ENCODE data around the gene SLX4IP. TPM values are rescaled to one million over a fixed set of nuclear protein-coding genes. Genes with fewer than 3 reads are reported as not detected.

The SLX4IP gene
- total and polyA plus RNA-seq, 2 of the 13 experiments (the other 11 are each of a cell fraction or from before 2014, with no cell fraction given): 3.6 to 7.3 TPM

DNA sequence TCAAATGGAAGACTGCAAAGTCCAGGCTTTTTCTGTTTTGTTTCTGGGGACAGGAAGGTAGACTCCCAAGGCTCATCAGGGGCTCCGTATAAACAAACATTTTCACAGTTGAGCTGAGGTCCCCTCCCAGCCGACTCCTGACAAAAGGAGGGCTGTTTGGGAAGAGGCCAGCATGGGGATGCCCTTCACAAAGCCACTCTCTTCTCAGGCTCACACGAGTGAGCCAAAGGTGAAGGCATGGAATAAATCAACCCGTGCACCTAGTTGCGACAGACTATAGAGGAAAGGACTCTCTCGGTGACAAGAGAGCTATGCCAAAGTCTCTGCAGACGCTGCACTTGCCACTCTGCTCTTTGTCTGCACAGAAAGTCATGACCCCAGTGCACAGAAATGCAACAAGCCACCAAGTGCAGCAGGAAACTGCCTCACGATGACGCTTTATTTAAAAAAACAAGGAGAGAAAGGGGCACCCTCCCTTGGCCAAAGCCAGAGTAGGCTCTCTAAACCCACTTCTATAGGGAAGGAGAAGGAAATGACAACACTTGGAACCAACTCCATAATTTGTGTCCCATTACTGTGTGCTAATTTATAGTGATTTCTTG lies 217.7 kb downstream of the SLX4IP start (continued):
- TF ChIP-seq, protein P1, sequence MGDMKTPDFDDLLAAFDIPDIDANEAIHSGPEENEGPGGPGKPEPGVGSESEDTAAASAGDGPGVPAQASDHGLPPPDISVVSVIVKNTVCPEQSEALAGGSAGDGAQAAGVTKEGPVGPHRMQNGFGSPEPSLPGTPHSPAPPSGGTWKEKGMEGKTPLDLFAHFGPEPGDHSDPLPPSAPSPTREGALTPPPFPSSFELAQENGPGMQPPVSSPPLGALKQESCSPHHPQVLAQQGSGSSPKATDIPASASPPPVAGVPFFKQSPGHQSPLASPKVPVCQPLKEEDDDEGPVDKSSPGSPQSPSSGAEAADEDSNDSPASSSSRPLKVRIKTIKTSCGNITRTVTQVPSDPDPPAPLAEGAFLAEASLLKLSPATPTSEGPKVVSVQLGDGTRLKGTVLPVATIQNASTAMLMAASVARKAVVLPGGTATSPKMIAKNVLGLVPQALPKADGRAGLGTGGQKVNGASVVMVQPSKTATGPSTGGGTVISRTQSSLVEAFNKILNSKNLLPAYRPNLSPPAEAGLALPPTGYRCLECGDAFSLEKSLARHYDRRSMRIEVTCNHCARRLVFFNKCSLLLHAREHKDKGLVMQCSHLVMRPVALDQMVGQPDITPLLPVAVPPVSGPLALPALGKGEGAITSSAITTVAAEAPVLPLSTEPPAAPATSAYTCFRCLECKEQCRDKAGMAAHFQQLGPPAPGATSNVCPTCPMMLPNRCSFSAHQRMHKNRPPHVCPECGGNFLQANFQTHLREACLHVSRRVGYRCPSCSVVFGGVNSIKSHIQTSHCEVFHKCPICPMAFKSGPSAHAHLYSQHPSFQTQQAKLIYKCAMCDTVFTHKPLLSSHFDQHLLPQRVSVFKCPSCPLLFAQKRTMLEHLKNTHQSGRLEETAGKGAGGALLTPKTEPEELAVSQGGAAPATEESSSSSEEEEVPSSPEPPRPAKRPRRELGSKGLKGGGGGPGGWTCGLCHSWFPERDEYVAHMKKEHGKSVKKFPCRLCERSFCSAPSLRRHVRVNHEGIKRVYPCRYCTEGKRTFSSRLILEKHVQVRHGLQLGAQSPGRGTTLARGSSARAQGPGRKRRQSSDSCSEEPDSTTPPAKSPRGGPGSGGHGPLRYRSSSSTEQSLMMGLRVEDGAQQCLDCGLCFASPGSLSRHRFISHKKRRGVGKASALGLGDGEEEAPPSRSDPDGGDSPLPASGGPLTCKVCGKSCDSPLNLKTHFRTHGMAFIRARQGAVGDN (CRISPR knock-in tag; IDR thresholded peaks at IDR 0.05): peak; percentile 33; the same call in 1 of the 2 replicates
- TF ChIP-seq, protein P2, sequence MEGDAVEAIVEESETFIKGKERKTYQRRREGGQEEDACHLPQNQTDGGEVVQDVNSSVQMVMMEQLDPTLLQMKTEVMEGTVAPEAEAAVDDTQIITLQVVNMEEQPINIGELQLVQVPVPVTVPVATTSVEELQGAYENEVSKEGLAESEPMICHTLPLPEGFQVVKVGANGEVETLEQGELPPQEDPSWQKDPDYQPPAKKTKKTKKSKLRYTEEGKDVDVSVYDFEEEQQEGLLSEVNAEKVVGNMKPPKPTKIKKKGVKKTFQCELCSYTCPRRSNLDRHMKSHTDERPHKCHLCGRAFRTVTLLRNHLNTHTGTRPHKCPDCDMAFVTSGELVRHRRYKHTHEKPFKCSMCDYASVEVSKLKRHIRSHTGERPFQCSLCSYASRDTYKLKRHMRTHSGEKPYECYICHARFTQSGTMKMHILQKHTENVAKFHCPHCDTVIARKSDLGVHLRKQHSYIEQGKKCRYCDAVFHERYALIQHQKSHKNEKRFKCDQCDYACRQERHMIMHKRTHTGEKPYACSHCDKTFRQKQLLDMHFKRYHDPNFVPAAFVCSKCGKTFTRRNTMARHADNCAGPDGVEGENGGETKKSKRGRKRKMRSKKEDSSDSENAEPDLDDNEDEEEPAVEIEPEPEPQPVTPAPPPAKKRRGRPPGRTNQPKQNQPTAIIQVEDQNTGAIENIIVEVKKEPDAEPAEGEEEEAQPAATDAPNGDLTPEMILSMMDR (CRISPR knock-in tag; IDR thresholded peaks at IDR 0.05): peak; percentile 13; the same call in 1 of the 2 replicates
- TF ChIP-seq ZNF878 (CRISPR knock-in tag; IDR thresholded peaks at IDR 0.05): no peak
- peak; percentile 91 for TF ChIP-seq SALL1 (CRISPR knock-in tag; IDR thresholded peaks at IDR 0.05)
- no peak for TF ChIP-seq RELA (CRISPR knock-in tag; IDR thresholded peaks at IDR 0.05)
- TF ChIP-seq ZNF589 (CRISPR knock-in tag; conservative IDR thresholded peaks at IDR 0.05): 0 out of 2 replicates have a peak, but pooled peaks have one; percentile 7
- peak; percentile 35; the same call in 1 of the 2 replicates for TF ChIP-seq KDM6A (CRISPR knock-in tag; IDR thresholded peaks at IDR 0.05; ENCODE audit: low read depth)
